ENCODE measurements around the gene HBS1L. TPM values are rescaled to one million over a fixed set of nuclear protein-coding genes. Genes with fewer than 3 reads are reported as not detected.

Gene HBS1L
- total and polyA plus RNA-seq, 10 donors: 12.3 to 66.9 (median 49.7) TPM

DNA sequence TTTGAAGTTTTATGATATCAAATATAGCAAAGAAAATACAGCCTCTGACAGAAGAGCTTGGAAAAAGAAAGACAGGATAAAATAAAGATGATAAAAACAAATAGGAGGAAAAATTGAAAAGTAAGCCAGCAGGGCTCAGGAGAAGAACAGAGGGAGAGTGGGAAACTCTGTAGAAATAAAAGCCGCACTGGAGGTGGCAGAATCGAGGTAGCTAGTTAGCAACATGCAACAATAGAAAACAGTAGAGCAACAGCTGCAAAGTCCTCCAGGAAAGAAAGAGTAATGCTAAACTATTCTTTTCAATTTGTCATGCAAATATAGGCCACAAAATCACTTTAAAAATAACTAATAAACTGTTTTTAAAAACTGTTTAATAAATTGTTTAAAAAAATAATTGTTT is 28.8 kb downstream of the HBS1L start:
- WGBS, 5 donors: 85 to 93% (median 88%) methylated on average over 2 of the region's 2 CpGs
- no peak overlapping the region for H3K27ac ChIP-seq
- H3K36me3 ChIP-seq: peaks cover 0 to 19% (median 5%) of the 10 kb centered on the region in 6 donors
- peaks cover 0 to 41% (median 0%) of the 10 kb centered on the region in 6 donors for H3K4me1 ChIP-seq
- H3K27me3 ChIP-seq (replicated peaks in 1 of 7): no peaks in the 10 kb centered on the region
- intact Hi-C loops (cut with DNase I; ENCODE audit: low total_unique reads): no loop called here
- no peaks in the 10 kb centered on the region for H3K9me3 ChIP-seq
- no peak overlapping the region for H3K4me3 ChIP-seq
- TF ChIP-seq, protein P1, sequence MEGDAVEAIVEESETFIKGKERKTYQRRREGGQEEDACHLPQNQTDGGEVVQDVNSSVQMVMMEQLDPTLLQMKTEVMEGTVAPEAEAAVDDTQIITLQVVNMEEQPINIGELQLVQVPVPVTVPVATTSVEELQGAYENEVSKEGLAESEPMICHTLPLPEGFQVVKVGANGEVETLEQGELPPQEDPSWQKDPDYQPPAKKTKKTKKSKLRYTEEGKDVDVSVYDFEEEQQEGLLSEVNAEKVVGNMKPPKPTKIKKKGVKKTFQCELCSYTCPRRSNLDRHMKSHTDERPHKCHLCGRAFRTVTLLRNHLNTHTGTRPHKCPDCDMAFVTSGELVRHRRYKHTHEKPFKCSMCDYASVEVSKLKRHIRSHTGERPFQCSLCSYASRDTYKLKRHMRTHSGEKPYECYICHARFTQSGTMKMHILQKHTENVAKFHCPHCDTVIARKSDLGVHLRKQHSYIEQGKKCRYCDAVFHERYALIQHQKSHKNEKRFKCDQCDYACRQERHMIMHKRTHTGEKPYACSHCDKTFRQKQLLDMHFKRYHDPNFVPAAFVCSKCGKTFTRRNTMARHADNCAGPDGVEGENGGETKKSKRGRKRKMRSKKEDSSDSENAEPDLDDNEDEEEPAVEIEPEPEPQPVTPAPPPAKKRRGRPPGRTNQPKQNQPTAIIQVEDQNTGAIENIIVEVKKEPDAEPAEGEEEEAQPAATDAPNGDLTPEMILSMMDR (IDR thresholded peaks at IDR 0.05 in 8 of 11, conservative IDR thresholded peaks at IDR 0.05 in 3 of 11): no peak
- TF ChIP-seq POLR2A (IDR thresholded peaks at IDR 0.05) (no peak), POLR2AphosphoS5 (IDR thresholded peaks at IDR 0.05) (no peak)
- no peak for DNase-seq

DNA sequence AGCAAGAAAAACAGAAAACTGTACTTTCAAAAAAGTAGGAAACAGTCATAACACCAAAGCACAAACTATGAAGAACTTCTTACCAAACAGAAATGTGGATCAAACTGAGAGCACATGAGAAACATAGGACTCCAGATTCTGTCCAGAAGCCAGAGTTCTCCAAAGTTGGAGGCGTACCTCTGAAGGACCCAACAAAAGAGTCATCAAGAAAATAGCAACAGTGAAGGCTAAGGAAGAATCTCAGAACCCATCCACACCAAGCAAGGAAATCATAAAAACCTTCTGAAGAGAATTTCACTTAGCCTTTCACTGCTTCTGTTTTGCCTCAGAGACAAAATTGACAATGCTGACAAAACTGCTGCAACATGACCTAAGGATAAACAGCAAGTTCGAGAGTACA is 29.4 kb downstream of the HBS1L start:
- Histone ChIP-seq H3K4me1 (peaks cover 0 to 41% (median 0%) of the 10 kb centered on the region in 6 donors), H3K36me3 (peaks cover 0 to 13% (median 2%) of the 10 kb centered on the region in 6 donors), H3K27me3 (replicated peaks in 1 of 7) (no peaks in the 10 kb centered on the region), H3K4me3 (no peak overlapping the region), H3K27ac (no peak overlapping the region), H3K9me3 (no peaks in the 10 kb centered on the region)
- no peak for DNase-seq
- WGBS, 5 donors: 92 to 99% (median 97%) methylated on average over 2 of the region's 2 CpGs
- TF ChIP-seq, protein P1 (IDR thresholded peaks at IDR 0.05 in 8 of 11, conservative IDR thresholded peaks at IDR 0.05 in 3 of 11): no peak
- TF ChIP-seq POLR2A (IDR thresholded peaks at IDR 0.05) (no peak), POLR2AphosphoS5 (IDR thresholded peaks at IDR 0.05) (no peak)
- intact Hi-C loops (cut with DNase I; ENCODE audit: low total_unique reads): no loop called here

DNA sequence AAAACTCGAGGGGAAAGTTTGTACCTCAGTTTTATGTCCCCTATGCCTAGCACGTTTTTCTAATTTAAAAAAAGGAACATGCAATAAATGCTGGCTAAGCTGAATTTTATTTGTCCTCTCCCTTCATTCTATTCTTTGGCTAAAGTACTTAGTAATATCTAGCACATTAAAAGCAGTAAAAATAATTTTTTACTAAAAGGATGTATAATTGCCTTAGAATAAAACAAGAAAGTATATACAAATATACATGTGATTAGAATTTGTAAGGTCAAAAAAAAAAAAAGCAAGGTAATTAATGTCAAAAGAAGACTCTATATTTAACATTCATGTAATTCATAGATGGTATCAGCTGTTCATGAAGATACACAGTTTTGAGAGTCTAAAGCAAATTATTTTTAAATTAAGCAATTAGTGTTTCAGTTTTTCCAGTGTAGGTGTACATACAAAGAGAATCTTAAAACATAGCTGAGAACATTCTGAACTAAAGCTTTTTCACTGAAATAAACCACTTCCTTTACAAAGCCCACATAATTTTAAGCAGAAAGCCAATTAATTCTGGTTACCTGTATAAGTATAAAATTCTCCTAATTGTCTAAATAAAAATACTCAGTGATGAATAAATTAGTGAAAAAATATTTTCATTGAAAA is 32.4 kb downstream of the HBS1L start:
- 61 to 72% (median 65%) methylated on average over 2 of the region's 2 CpGs for WGBS, 5 donors
- H3K4me1 ChIP-seq: peaks cover 0 to 51% (median 0%) of the 10 kb centered on the region in 6 donors
- no peak for DNase-seq
- H3K9me3 ChIP-seq: no peaks in the 10 kb centered on the region
- H3K4me3 ChIP-seq: no peak overlapping the region
- H3K36me3 ChIP-seq: peaks cover 0 to 4% (median 0%) of the 10 kb centered on the region in 6 donors
- no peak for TF ChIP-seq POLR2AphosphoS5 (IDR thresholded peaks at IDR 0.05)
- no peak for TF ChIP-seq POLR2A (IDR thresholded peaks at IDR 0.05)
- TF ChIP-seq, protein P1 (IDR thresholded peaks at IDR 0.05 in 8 of 11, conservative IDR thresholded peaks at IDR 0.05 in 3 of 11): no peak
- H3K27ac ChIP-seq: peak overlapping the region in 4 of 8 donors; percentile 9 to 39 (median 36)
- H3K27me3 ChIP-seq (replicated peaks in 1 of 7): no peaks in the 10 kb centered on the region
- intact Hi-C loops (cut with DNase I; ENCODE audit: low total_unique reads): no loop called here

DNA sequence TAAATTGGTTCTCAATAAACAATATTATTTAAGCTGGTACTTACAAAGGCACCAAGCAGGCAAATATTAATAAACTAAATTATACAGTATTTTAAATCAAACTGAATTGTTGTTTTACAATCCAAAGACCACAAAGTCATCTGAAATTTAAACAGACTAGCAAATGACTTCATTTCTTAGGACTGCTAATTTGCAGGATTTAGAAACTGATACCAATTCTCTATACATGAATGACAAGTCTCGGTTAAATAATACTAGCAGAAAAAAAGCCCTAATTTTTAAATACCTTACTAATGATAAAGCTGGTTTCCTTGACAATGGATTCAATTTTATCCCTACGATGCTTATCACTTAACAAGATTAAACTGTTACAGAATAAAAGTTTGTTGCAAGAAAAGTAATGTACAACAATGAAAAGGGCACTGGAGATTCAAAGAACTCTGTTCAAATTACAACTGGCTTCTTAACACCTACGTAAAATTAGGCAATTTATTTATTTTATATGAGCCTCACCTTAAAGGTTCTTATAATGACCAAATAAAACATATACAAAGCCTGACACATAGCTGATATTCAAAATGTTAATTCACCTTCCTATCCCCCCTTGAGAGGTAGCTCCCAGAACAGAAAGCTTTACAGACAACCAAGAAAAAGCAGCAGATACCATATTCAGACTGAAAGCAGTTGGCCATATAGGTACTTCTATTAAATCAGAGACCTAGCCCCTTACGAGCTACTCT is 33.1 kb downstream of the HBS1L start:
- peak overlapping the region in 4 of 8 donors; percentile 9 to 39 (median 36) for H3K27ac ChIP-seq
- no peaks in the 10 kb centered on the region for H3K27me3 ChIP-seq (replicated peaks in 1 of 7)
- no peak for DNase-seq
- peaks cover 0 to 55% (median 0%) of the 10 kb centered on the region in 6 donors for H3K4me1 ChIP-seq
- intact Hi-C loops (cut with DNase I; ENCODE audit: low total_unique reads): no loop called here
- H3K36me3 ChIP-seq: peaks cover 0 to 4% (median 0%) of the 10 kb centered on the region in 6 donors
- WGBS, 5 donors: 61 to 84% (median 77%) methylated on average over 4 of the region's 4 CpGs
- no peak overlapping the region for H3K4me3 ChIP-seq
- TF ChIP-seq POLR2AphosphoS5 (IDR thresholded peaks at IDR 0.05) (no peak), POLR2A (IDR thresholded peaks at IDR 0.05) (no peak)
- TF ChIP-seq, protein P1 (IDR thresholded peaks at IDR 0.05 in 8 of 11, conservative IDR thresholded peaks at IDR 0.05 in 3 of 11): no peak
- no peaks in the 10 kb centered on the region for H3K9me3 ChIP-seq
